ENCODE results near the gene LORICRIN.

The LORICRIN gene

GRCh38 chr1:153307221-153307600, 47.7 kb downstream of the LORICRIN start:
- DNase-seq: no peak

GRCh38 chr1:153308540-153308939, 49.1 kb downstream of the LORICRIN start:
- no peak for DNase-seq

- DNase-seq: no peak
These were observed 50.0 kb downstream of the LORICRIN start for GRCh38 chr1:153309441-153309840.

GRCh38 chr1:153310526-153310925, 51.0 kb downstream of the LORICRIN start:
- no peak for DNase-seq
